Eye (tissue), 1 donor: Measurements from ENCODE around the gene TMEM130.
"Not testable (repeated sequence)": the region's sequence is repeated elsewhere in the genome, so short reads cannot be mapped to it uniquely, and the experiment has no call there.

Experiments
- DNase-seq: peaks from one replicate; pipeline ENCODE4 v3.0.0-alpha.2; 2015

Gene TMEM130

DNA sequence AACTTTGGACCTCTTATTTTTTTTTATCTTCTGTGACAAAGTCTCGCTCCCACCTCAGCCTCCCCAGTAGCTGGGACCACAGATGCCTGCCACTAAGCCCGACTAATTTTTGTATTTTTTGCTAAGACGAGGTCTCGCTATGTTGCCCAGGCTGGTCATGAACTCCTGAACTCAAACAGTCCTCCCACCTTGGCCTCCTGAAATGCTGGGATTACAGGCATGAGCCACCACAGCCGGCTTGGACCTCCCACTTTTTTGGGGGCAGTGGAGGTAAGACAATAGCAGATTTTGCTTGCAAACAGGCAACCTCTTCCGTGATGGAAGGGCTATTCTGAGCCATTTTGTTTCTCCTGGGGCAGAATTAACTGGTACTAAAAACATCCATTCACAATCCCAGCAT lies 7.3 kb upstream of the TMEM130 start:
- no peak for DNase-seq

DNA sequence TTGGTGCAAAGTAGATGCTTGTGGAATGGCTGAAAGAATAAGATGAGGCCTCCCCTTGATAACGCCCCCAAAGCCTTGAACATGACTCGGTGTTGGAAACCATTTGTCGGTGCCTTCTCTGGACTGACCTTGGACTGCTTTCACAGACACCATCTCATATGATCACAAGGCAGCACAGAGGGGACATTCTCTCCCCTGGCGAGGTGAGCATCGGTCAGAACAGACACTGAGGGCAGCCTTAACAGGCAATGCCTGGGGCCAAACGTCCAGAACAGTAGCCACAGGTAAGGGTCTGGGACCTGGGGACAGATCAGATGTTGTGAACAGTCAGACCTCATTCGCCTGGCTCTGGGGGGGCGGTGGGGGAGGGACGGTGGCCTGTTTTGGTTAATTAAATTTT lies 5.7 kb upstream of the TMEM130 start:
- DNase-seq = no peak

DNA sequence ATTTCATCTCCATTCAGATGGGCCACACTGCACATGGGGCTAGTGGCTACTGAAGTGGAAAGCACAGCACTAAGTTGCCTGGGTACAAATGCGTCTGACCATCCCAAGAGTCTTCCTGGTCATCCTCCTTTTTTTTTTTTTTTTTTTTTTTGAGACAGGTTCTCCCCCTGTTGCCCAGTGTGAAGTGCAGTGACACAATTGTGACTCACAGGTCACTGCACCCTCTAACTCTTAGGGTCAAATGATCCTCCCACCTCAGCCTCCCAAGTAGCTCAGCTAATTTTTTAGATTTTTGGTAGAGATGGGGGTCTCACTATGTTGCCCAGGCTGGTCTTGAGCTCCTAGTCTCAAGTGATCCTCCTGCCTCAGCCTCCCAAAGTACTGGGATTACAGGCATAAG lies 5.1 kb upstream of the TMEM130 start:
- DNase-seq = no peak

DNA sequence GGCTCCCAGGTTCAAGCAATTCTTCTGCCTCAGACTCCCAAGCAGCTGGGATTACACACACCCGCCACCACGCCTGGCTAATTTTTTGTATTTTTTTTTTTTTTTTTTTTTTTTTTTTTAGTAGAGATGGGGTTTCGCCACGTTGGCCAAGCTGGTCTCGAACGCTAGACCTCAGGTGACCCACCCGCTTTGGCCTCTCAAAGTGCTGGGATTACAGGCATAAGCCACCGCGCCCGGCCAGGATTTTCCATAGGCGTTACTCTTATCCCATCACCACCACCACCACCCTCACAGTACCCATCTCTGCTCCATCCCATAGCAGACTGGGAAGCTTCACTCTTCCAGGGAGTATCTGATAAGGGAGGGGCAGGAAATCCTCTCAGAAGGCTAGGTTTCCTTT lies 3.8 kb upstream of the TMEM130 start:
- DNase-seq = not testable (repeated sequence)

DNA sequence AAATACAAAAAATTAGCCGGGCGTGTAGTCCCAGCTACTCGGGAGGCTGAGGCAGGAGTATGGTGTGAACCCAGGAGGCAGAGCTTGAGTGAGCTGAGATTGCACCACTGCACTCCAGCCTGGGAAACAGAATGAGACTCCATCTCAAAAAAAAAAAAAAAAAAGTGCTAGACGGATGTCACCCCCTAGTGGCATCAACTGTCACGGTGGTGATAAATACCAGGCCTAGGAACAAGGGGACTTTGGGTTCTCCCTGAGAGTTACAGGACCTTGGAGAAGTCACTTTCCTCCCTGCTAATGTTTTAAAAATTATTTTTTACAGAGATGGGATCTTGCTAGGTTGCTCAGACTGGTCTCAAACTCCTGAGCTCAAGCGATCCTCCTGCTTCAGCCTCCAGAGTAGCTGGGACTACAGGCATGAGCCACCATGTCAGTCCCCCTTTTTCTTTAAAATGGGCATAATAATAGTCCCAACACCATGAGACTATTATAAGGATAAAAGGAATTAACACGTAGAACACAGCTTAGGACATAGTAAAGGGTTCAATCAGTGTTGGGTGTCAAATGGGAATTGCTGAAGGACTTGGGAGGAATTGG lies 2.6 kb upstream of the TMEM130 start:
- peak; percentile 36 for DNase-seq

DNA sequence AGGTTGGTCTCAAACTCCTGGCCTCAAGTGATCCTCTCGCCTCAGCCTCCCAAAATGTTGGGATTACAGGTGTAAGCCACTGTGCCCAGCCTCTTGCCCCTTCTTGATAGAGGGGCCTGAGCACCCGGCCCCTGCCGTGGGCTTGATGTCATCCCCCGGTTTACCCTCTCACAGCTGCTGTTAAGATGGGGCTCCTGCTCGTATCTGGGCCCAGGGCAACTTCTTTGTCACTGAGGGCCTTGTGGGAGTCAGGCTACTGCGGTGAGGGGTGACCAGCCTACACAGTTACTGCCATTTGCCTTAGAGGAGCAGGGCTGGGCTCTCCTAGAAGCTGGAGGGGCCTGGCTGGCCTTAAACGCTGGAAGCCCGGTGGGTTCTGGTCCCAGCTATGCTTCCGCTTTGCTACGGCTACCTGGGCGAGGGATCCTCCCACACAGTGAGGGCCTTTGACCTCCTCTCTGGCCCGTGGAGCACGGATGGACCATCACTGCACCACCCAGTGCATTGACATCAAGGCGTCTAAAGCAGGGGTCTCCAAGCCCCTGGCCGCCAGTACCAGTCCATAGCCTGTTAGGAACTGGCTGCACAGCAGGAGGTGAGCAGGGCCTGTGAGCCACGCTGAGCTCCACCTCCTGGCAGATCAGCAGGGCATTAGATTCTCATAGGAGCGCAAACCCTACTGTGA lies 1.1 kb upstream of the TMEM130 start:
- DNase-seq = no peak

DNA sequence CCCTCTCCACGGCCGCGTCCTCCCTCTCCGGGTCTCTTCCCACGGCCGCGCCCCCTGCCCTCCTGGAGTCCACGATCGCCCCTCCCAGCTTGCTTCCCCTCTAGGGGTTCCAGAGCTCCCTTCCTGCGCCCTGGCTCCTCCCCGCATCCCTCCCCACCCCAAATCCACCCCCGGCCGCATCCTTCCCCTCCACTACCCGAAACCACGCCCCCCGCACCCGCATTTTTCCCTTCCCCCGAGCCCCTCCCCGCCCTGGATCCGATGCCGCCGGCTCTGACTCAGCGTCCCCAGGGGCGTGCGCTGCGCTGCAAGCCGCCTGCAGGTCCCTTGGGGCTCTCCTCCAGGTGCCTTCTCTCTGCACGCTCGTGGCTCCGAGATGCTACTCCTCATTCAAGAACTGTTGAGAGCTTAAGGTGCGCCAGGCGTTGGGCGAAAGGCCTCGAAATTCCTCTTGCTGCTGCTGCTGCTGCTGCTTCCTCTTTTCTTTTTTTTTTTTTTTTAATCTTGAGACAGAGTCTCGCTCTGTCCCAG lies 372 bp upstream of the TMEM130 start:
- peak; percentile 76 for DNase-seq

DNA sequence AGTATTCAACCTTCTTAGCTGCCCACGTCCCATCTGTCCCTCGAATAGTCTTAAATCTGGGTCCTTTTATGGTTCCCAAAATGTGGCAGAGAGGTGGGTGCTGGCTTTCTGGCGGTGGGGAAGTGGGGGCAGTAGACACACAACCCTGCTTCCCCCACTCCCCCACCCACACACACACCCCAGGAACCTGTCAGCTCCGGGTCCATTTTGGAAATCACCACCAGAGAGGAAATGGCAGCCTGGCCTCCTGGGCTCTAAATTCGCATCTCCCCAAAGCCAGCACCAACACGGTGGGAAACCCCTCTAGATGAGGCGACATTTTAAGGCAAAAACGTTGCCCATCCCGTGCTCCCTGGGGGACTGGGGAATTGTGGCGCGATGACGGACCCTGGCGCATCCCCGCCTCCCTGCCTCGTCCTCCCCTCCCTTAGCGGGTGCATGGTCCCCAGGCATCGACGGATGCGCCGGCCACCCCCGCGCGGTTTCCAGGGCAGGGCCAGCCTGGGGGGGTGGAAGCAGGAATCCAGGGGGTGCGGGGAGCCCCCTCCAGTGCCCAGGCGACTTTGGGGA lies 702 bp downstream of the TMEM130 start:
- no peak for DNase-seq

DNA sequence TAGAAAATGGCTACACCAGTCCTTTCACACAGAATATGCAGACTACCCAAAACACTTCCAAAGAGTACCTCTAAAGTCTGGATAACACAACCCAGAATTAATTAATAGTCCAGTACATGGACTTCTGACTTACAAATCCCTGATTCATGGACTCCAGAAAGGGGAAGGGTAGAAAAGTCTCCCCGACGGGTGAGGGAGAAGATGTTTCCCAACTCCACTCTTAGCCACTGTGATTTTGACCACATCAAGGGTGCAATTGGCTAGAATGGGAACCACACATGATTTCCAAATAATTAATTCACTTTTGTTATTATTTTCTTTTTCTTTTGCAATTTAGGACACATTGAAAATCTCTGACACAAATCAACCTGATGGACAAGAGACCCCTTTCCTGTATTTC lies 1.4 kb downstream of the TMEM130 start:
- DNase-seq = no peak

DNA sequence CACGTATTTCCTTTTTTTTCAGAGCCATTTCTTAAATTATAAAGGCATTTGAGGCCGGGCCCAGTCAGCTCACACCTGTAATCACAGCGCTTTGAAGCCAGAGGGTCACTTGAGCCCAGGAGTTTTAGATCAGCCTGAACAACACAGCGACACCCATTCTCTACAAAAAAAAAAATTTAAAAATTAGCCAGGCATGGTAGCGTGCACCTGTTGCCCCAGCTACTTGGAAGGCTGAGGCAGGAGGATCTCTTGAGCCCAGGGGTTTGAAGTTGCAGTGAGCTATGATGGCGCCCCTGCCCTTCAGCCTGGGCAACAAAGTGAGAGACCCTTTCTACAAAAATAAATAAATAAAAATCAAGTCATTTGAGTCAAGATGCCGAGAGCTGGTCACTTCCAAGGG lies 3.0 kb downstream of the TMEM130 start:
- no peak for DNase-seq

DNA sequence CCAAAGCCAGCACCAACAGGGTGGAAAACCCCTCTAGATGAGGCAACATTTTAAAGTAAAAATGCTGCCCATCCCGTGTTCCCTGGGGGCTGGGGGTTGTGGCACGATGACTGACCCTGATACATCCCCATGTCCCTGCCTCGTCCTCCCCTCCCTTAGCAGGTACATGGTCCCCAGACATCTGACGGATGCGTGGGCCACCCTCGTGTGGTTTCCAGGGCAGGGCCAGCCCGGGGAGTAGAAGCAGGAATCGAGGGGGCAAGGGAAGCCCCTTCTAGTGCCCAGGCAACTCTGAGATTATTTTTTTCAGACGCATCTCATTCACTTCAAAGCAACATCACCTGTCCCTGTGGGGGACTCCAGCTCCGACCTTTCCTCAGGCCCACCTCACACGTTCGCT lies 3.5 kb downstream of the TMEM130 start:
- DNase-seq = no peak

DNA sequence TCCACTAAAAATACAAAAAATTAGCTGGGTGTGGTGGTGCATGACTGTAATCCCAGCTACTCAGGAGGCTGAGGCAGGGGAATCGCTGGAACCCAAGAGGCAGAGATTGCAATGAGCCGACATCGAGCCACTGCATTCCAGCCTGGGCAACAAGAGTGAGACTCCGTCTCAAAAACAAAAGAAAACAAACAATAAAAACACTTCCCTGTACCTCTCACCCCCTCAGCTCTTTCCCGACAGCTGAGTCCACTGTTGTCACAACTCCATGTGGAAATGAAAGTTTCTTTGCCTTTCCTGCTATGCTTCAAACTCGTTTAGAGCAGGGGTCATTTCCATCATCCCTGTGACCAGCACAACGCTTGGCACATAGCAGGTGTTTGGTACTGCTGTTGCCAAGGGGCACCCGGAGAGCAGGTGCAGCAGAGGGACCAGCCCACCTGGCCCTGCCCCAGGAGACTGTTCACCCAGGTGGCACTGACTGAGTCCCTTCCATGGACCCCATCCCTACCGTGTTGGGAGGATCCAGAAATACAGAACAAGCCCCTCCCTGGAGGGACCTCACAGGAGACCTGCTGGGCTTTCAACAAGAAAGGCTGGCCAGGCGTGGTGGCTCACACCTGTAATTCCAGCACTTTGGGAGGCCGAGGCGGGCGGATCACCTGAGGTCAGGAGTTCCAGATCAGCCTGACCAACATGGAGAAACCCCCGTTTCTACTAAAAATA lies 4.9 kb downstream of the TMEM130 start:
- no peak for DNase-seq

DNA sequence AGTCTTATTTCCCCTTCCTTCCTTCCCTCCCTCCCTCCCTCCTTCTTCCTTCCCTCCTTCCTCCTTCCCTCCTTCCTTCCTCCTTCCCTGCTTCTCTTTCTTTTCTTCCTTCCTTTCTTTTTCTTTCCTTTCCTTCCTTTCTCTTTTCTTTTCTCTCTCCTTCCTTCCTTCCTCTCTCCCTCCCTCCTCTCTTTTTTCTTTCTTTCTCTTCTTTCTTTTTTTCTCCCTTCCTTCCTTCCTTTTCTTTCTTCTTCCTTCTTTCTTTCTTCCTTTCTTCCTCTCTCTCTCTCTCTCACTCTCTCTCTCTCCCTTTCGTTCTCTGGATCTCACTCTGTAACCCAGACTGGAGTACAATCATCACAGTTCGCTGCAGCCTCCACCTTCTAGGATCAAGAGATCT lies 6.2 kb downstream of the TMEM130 start:
- no peak for DNase-seq

DNA sequence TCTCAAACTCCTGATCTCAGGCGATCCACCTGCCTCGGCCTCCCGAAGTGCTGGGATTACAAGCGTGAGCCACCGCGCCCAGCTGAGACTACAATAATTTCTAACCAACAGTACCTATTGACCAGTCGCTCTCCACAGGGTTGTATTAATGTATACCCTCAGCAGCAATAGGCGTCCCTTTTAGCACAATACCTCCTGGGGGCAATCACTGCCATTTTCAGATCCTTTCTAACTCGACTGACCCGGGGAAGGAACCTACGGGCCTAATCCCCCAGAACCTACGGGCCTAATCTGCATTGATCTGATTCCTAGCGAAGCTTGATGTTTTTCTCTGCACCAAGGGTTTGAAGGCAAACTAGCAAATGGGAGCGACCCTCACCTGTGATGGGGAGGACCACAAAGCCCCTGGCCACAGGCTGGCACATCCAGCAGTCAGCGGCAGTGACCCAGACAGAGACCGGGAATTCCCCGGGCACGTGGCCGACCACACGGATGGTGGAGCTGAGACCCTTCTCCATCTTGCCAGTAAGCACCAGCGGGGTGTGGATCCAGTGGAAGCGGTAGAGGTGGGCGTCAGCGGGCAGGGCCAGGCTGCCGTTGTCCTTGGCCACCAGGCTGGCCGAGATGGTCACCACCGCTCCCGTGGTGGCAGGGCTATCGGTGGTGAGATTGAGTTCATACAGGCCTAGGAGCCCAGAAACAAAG lies 6.9 kb downstream of the TMEM130 start:
- DNase-seq = no peak

DNA sequence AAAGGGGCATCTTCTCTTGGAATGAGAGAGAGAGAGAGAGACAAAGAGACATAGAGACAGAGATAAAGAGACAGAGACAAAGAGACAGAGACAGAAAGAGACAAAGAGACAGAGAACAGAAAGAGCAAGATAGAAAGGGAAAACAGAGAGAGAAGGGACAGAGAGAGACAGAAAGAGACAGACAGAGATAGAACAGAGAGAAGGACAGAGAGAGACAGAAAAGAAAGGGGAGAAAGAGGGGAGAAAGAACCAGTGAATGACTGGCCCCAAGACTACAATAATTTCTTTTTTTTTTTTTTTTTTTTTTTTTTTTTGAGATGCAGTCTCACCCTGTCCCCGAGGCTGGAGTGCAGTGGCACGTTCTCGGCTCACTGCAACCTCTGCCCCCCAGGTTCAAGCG lies 7.6 kb downstream of the TMEM130 start:
- DNase-seq = no peak

DNA sequence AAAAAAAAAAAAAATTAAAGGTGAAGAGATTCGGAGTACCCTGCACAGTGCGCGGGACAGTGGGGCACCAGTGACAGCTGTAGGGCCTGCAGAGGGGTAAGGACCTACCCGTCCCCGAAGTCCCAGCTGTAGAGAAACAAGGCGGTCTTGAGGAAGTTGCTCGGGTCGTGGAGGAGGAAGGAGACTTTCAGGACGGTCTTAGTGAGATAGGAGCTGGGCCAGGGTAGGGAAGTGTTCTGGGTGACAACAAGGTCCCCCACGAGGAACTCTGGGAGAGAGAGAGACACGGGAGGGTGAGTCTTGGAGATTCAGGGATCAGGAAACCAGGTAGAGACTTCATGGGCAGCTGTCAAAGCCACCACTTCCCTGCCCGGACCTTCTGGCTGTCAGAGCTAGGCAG lies 9.7 kb downstream of the TMEM130 start:
- no peak for DNase-seq

DNA sequence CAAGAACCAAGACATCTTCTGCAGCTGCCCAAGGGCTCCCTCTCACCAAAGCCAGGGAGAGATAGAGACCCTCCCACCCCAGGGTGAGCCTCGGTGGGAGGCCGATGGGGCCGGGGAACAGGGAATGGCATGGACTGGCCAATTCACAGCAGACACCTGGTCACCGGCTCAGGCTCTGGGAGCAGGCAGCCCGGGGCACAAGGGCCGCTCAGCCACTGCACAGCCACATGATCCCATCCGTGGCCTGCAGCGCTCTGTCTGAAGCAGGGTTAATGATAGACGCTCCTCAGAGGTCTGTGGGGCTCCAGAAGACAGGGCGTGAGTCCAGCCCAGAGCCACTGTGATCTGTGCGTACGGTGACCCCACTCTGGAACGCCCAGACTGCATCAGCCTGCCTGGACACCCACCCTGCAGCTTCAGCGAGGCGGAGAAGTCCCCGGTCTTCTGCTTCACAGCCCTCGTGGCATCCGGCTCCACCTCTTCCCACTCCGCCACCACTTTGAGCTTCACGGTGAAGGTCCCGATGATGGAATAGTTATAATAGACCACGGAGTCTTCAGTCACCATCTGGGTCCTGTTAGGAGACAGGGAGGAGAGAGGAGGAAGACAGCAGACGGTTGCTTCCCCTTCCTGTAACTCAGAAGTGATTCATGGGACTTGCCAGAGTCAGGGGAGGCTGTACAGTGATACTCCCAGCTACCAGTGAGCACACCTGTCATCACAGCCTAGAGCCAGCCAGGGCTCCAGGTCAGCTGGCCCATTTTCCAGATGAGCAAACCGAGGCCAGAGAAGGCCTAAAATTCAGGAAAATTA lies 14.0 kb downstream of the TMEM130 start:
- DNase-seq = peak; percentile 24

DNA sequence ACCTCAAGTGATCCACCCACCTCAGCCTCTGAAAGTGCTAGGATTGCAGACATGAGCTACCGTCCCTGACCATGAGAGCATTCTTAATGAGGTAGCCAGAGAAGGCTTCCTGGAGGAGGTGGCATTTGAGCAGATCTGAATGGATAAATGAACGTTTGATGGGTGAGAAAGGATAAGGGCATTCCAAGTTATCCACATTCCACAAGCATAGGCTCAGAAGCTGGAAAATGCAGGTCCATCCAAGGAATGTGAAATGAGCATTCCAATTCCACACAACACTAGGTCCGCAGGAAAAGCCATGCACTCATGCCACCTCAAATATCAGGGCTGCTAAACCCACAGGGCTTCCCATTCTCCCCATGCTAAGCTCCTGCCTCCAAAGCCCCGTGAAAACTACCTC lies 17.0 kb downstream of the TMEM130 start:
- DNase-seq = no peak

DNA sequence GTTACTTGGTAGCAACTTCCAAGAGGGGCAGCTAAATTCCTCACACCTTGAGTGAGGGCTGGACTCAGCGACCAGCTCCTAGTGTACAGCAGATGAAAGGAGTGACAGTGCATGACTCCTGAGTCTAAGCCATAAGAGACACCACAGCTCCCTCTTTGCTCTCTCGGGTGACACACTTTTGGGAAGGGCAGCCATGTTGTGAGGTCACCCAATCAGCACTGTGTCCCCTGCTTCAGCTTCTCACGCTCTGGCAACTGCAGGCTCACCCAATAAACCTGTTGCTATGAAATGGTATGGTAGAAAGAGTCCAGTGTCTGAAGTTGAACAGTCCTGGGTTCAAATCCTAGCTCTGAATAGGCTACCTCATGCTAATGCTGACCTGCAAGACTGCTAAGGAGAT lies 20.9 kb downstream of the TMEM130 start:
- DNase-seq = no peak

DNA sequence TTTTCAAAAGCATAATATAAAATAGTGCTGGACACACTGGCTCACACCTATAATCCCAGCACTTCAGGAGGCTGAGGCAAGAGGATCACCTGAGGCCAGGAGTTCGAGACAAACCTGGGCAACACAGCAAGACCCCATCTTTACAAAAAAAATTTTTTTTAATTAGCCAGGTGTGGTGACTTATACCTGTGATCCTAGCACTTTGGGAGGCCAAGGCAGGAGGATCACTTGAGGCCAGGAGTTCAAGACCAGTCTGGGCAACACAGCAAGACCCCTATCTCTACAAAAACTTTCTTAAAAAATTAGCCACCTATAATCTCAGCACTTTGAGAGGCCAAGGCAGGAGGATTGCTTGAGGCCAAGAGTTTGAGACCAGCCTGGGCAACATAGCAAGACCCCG lies 27.3 kb downstream of the TMEM130 start:
- not testable (repeated sequence) for DNase-seq

DNA sequence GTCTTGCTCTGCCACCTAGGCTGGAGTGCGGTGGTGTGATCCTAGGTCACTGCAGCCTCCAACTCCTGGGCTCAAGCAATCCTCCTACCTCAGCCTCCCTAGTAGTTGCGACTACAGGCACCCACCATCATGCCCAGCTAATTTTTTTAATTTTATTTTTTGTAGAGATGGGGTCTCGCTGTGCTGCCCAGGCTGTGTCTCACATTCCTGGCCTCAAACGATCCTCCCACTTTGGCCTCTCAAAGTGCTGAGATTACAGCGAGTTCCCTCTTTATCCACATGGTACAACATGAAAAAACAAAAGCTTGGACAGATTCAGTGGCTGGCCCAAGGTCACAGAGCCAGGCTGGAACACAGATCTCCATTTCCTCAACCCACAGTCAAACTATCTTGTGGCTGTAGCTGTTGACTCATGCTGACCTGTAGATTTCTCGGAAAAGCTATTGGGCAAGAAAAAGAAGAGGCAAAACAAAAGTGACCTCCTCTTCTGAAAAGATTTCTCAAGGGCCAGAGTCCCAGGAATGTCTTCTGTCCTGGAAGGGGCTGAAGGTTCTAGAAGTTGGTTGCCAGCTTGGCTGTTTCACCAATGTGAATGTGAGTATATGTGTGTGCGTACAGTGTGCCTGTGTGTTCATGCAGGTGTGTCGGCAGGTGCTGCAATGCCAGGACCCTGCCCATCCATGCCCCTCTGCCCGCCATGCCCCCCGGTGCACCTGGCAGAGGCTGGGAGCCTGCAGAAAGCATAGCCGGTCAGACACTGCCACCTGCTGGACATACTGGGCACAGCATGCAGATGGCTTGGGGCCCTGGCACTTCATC lies 28.4 kb downstream of the TMEM130 start:
- DNase-seq = peak; percentile 80
